Effector memory CD8-positive, alpha-beta T cell (primary cell): ENCODE measurements around the gene DAB2IP.

Source experiments
- ATAC-seq: fragments of 150-1000 bp; cut with Tn5 transposase; replicated peaks from 2 replicates; pipeline ENCODE4 v1.10.0; 2021; ENCODE audit warnings: mild to moderate bottlenecking, moderate library complexity
- DNase-seq, 3 experiments: peaks; one replicate each; pipeline ENCODE4 v3.0.0; 2021
- H3K27ac Mint-ChIP-seq, 2 donors: one replicate each; pipeline ENCODE4 v1.8.0; 2022; ENCODE audit warnings: mild to moderate bottlenecking in 2 of 2, mixed read lengths in 2 of 2, moderate library complexity in 2 of 2
- H3K27me3 Mint-ChIP-seq, 2 donors: one replicate each; pipeline ENCODE4 v1.8.0; 2022; ENCODE audit warnings: mixed read lengths in 2 of 2
- H3K36me3 Mint-ChIP-seq: one replicate; pipeline ENCODE4 v1.8.0; 2022; ENCODE audit warnings: mild to moderate bottlenecking, moderate library complexity, mixed read lengths; ENCODE audit not compliant: insufficient read depth
- H3K4me1 Mint-ChIP-seq, 2 donors: one replicate each; pipeline ENCODE4 v1.8.0; 2022; ENCODE audit warnings: low read depth in 2 of 2, mixed read lengths in 2 of 2
- H3K4me3 Mint-ChIP-seq, 2 donors: one replicate each; pipeline ENCODE4 v1.8.0; 2022; ENCODE audit warnings: mild to moderate bottlenecking in 2 of 2, mixed read lengths in 2 of 2, moderate library complexity in 2 of 2
- H3K9me3 Mint-ChIP-seq, 2 donors: one replicate each; pipeline ENCODE4 v1.8.0; 2022; ENCODE audit warnings: mixed read lengths in 2 of 2

DAB2IP gene

GRCh38 chr9:121742923-121743322, 91.5 kb downstream of the DAB2IP start:
- Mint-ChIP-seq H3K27ac (no peak overlapping the region), H3K36me3 (no peaks in the 10 kb centered on the region), H3K4me3 (no peak overlapping the region), H3K27me3 (peaks cover 0 to 7% of the 10 kb centered on the region in 2 donors), H3K9me3 (no peaks in the 10 kb centered on the region), H3K4me1 (peaks cover 11 to 22% of the 10 kb centered on the region in 2 donors)
- ATAC-seq (no peak), DNase-seq (no peak)

- H3K27me3 Mint-ChIP-seq = peaks cover 0 to 7% of the 10 kb centered on the region in 2 donors
- no peaks in the 10 kb centered on the region for H3K36me3 Mint-ChIP-seq
- H3K9me3 Mint-ChIP-seq = no peaks in the 10 kb centered on the region
- ATAC-seq (no peak), DNase-seq (no peak)
- H3K27ac Mint-ChIP-seq = no peak overlapping the region
- peaks cover 17 to 28% of the 10 kb centered on the region in 2 donors for H3K4me1 Mint-ChIP-seq
- H3K4me3 Mint-ChIP-seq = no peak overlapping the region
These were observed 92.1 kb downstream of the DAB2IP start for GRCh38 chr9:121743441-121744001.

- Mint-ChIP-seq H3K4me3 (no peak overlapping the region), H3K9me3 (no peaks in the 10 kb centered on the region), H3K4me1 (peaks cover 19 to 25% of the 10 kb centered on the region in 2 donors), H3K27ac (no peak overlapping the region), H3K36me3 (no peaks in the 10 kb centered on the region), H3K27me3 (peaks cover 0 to 2% of the 10 kb centered on the region in 2 donors)
- ATAC-seq (peak; percentile 73), DNase-seq (peak; percentile 40 to 55 (median 44))
These were observed 92.7 kb downstream of the DAB2IP start for GRCh38 chr9:121744002-121744686.

GRCh38 chr9:121744687-121745395, 93.4 kb downstream of the DAB2IP start:
- Mint-ChIP-seq H3K9me3 (no peaks in the 10 kb centered on the region), H3K27me3 (no peaks in the 10 kb centered on the region), H3K36me3 (no peaks in the 10 kb centered on the region), H3K27ac (peak overlapping the region in 1 of 2 donors; percentile 76), H3K4me3 (no peak overlapping the region), H3K4me1 (peaks cover 19 to 23% of the 10 kb centered on the region in 2 donors)
- peak; percentile 21 for ATAC-seq
- DNase-seq = no peak

GRCh38 chr9:121745396-121745695, 93.9 kb downstream of the DAB2IP start:
- DNase-seq = no peak
- H3K36me3 Mint-ChIP-seq = no peaks in the 10 kb centered on the region
- H3K9me3 Mint-ChIP-seq = no peaks in the 10 kb centered on the region
- no peak for ATAC-seq
- no peak overlapping the region for H3K4me3 Mint-ChIP-seq
- H3K27ac Mint-ChIP-seq = peak overlapping the region in 1 of 2 donors; percentile 76
- peaks cover 19 to 23% of the 10 kb centered on the region in 2 donors for H3K4me1 Mint-ChIP-seq
- no peaks in the 10 kb centered on the region for H3K27me3 Mint-ChIP-seq

GRCh38 chr9:121746411-121746810, 95.0 kb downstream of the DAB2IP start:
- Mint-ChIP-seq H3K27me3 (no peaks in the 10 kb centered on the region), H3K27ac (peak overlapping the region in 1 of 2 donors; percentile 58), H3K4me3 (peak overlapping the region in 1 of 2 donors; percentile 28), H3K9me3 (no peaks in the 10 kb centered on the region), H3K4me1 (peaks cover 19 to 23% of the 10 kb centered on the region in 2 donors), H3K36me3 (no peaks in the 10 kb centered on the region)
- no peak for DNase-seq
- no peak for ATAC-seq

- Mint-ChIP-seq H3K4me3 (peak overlapping the region in 1 of 2 donors; percentile 28), H3K36me3 (no peaks in the 10 kb centered on the region), H3K9me3 (no peaks in the 10 kb centered on the region), H3K4me1 (peaks cover 19 to 23% of the 10 kb centered on the region in 2 donors), H3K27ac (peak overlapping the region in 1 of 2 donors; percentile 58), H3K27me3 (no peaks in the 10 kb centered on the region)
- DNase-seq (no peak), ATAC-seq (no peak)
These were observed 95.4 kb downstream of the DAB2IP start for GRCh38 chr9:121746866-121747265.

- Mint-ChIP-seq H3K27me3 (no peaks in the 10 kb centered on the region), H3K9me3 (no peaks in the 10 kb centered on the region), H3K36me3 (no peaks in the 10 kb centered on the region), H3K27ac (peak overlapping the region; percentile 49 to 76), H3K4me3 (peak overlapping the region; percentile 28 to 63), H3K4me1 (peaks cover 19 to 22% of the 10 kb centered on the region in 2 donors)
- peak; percentile 27 to 34 (median 29) for DNase-seq
- ATAC-seq = peak; percentile 89
These were observed 96.6 kb downstream of the DAB2IP start for GRCh38 chr9:121748074-121748473.

GRCh38 chr9:121748727-121749423, 97.4 kb downstream of the DAB2IP start:
- H3K36me3 Mint-ChIP-seq = peaks cover 4% of the 10 kb centered on the region
- no peak for ATAC-seq
- H3K4me3 Mint-ChIP-seq = no peak overlapping the region

GRCh38 chr9:121749614-121750013, 98.2 kb downstream of the DAB2IP start:
- peaks cover 19 to 23% of the 10 kb centered on the region in 2 donors for H3K4me1 Mint-ChIP-seq
- H3K9me3 Mint-ChIP-seq = no peaks in the 10 kb centered on the region
- no peak overlapping the region for H3K4me3 Mint-ChIP-seq
- no peak for DNase-seq
- H3K36me3 Mint-ChIP-seq = peaks cover 4% of the 10 kb centered on the region
- ATAC-seq = no peak
- H3K27ac Mint-ChIP-seq = no peak overlapping the region
- no peaks in the 10 kb centered on the region for H3K27me3 Mint-ChIP-seq

More at GRCh38 chr9:121748727-121749423, 97.4 kb downstream of the DAB2IP start:
- peaks cover 19 to 23% of the 10 kb centered on the region in 2 donors for H3K4me1 Mint-ChIP-seq
- no peaks in the 10 kb centered on the region for H3K27me3 Mint-ChIP-seq
- no peaks in the 10 kb centered on the region for H3K9me3 Mint-ChIP-seq
- peak overlapping the region; percentile 49 to 76 for H3K27ac Mint-ChIP-seq
- DNase-seq = no peak

- H3K27ac Mint-ChIP-seq = no peak overlapping the region
- H3K27me3 Mint-ChIP-seq = no peaks in the 10 kb centered on the region
- H3K4me1 Mint-ChIP-seq = peaks cover 19 to 23% of the 10 kb centered on the region in 2 donors
- H3K9me3 Mint-ChIP-seq = no peaks in the 10 kb centered on the region
- DNase-seq (no peak), ATAC-seq (no peak)
- H3K4me3 Mint-ChIP-seq = no peak overlapping the region
- peaks cover 4% of the 10 kb centered on the region for H3K36me3 Mint-ChIP-seq
These were observed 98.9 kb downstream of the DAB2IP start for GRCh38 chr9:121750259-121750714.

- Mint-ChIP-seq H3K27ac (no peak overlapping the region), H3K4me3 (no peak overlapping the region)
- ATAC-seq = no peak
These were observed 99.5 kb downstream of the DAB2IP start for GRCh38 chr9:121750715-121751623.

More at GRCh38 chr9:121750715-121751623, 99.5 kb downstream of the DAB2IP start:
- H3K4me1 Mint-ChIP-seq = peaks cover 19 to 23% of the 10 kb centered on the region in 2 donors
- peaks cover 7% of the 10 kb centered on the region for H3K36me3 Mint-ChIP-seq
- no peaks in the 10 kb centered on the region for H3K9me3 Mint-ChIP-seq
- H3K27me3 Mint-ChIP-seq = no peaks in the 10 kb centered on the region
- no peak for DNase-seq
